ENCODE data around the gene CAMK2B. TPM values are rescaled to one million over a fixed set of nuclear protein-coding genes. Genes with fewer than 3 reads are reported as not detected.

CAMK2B gene
- total RNA-seq, 1 donor from 2014 or later, result 4.7 TPM

DNA sequence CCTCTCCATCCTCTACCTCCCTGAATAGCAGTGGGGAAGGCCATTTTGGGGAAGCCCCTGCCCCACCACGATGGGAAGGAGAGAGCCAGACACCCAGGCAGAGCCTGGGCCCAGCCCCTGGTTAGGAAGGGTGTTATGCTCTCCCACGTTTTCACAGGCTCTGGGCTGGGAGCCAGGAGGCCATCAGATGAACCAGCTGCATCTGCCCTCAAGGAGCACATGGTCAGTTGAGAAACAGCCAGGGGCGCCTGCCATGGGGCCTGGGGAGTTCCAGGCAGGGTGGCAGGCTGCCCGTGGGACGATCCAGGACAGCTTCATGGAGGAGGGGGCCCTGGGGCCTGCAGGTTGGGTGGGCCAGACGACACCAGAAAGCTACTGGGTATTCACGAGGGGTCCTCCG, 47.5 kb downstream of the CAMK2B start:
- Histone ChIP-seq H3K9ac (ENCODE audit: low read depth in 1 of 3, low read length in 3 of 3) (peak overlapping the region in 1 of 3 donors; percentile 40), H3K9me3 (ENCODE audit: control insufficient read depth in 3 of 3, low read length in 3 of 3) (no peaks in the 10 kb centered on the region), H3K27ac (ENCODE audit: low read depth, low read length) (peak overlapping the region; percentile 44), H3K27me3 (ENCODE audit: control insufficient read depth in 3 of 3, insufficient read depth in 3 of 3, low read length in 3 of 3) (no peaks in the 10 kb centered on the region), H3K4me1 (ENCODE audit: control insufficient read depth in 3 of 3, insufficient read depth in 3 of 3, low read length in 3 of 3) (peaks cover 33 to 90% (median 77%) of the 10 kb centered on the region in 3 donors), H3K36me3 (ENCODE audit: control insufficient read depth in 3 of 3, insufficient read depth in 3 of 3, low read length in 3 of 3) (no peaks in the 10 kb centered on the region), H3K4me3 (ENCODE audit: low read length in 3 of 3) (no peak overlapping the region)

DNA sequence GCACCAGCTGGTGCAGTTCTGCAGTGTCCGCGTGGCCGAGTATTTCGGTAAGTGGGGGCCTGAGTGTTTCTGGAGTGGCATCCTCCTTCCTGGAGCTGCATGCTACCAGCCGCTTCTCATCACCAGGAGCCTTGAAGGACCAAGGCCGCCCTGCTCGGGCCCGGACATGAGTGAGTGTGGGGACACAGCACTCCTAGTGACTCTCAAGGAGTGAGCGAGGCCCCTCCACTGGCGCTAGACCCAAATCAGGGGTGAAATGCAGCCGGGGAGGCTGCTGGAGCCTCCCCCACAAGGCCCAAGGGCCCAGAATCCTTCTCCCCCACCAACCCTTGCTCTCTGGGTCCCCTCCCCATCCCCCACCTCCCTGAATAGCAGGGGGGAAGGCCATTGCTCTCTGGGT, 48.0 kb downstream of the CAMK2B start:
- Histone ChIP-seq H3K4me3 (ENCODE audit: low read length in 3 of 3) (no peak overlapping the region), H3K9ac (ENCODE audit: low read depth in 1 of 3, low read length in 3 of 3) (peak overlapping the region in 1 of 3 donors; percentile 40), H3K4me1 (ENCODE audit: control insufficient read depth in 3 of 3, insufficient read depth in 3 of 3, low read length in 3 of 3) (peaks cover 32 to 90% (median 76%) of the 10 kb centered on the region in 3 donors), H3K9me3 (ENCODE audit: control insufficient read depth in 3 of 3, low read length in 3 of 3) (no peaks in the 10 kb centered on the region), H3K27ac (ENCODE audit: low read depth, low read length) (peak overlapping the region; percentile 44), H3K36me3 (ENCODE audit: control insufficient read depth in 3 of 3, insufficient read depth in 3 of 3, low read length in 3 of 3) (no peaks in the 10 kb centered on the region), H3K27me3 (ENCODE audit: control insufficient read depth in 3 of 3, insufficient read depth in 3 of 3, low read length in 3 of 3) (no peaks in the 10 kb centered on the region)

DNA sequence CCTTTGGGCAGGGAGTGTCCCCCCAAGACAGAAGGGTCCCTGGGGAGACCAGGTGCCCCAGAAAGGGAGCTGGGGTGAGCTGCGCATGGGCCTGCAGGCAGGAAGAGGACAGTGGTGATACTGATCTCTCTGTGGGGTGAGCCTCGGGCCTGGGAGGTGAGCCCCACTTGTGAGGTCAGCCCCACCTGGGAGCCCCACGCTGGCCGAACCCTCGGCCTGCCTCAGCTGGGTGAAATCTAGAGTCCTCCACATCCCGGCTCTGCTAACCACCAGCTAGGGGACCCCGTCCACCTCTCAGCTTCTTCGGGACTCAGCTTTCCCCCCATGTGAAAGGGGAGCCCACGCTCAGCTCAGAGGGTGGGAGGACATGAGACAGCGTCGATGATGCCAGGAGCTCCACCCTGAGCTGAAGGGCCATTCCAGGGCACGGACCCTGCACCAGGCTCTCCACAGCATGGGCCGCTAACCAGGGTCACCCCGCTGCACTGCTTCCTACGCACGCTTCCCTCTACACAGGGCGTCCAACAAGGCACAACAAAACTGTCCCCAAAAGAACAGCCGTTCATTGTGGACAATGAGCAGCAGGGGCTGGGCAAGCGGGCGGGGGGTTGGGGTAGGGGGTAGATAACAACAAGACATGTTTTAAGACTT, 48.7 kb downstream of the CAMK2B start:
- no peaks in the 10 kb centered on the region for H3K27me3 ChIP-seq (ENCODE audit: control insufficient read depth in 3 of 3, insufficient read depth in 3 of 3, low read length in 3 of 3)
- H3K9me3 ChIP-seq (ENCODE audit: control insufficient read depth in 3 of 3, low read length in 3 of 3), result no peaks in the 10 kb centered on the region
- H3K27ac ChIP-seq (ENCODE audit: low read depth, low read length), result no peak overlapping the region
- no peaks in the 10 kb centered on the region for H3K36me3 ChIP-seq (ENCODE audit: control insufficient read depth in 3 of 3, insufficient read depth in 3 of 3, low read length in 3 of 3)
- no peak overlapping the region for H3K4me3 ChIP-seq (ENCODE audit: low read length in 3 of 3)
- peak overlapping the region in 2 of 3 donors; percentile 14 to 54 for H3K9ac ChIP-seq (ENCODE audit: low read depth in 1 of 3, low read length in 3 of 3)
- peaks cover 31 to 88% (median 71%) of the 10 kb centered on the region in 3 donors for H3K4me1 ChIP-seq (ENCODE audit: control insufficient read depth in 3 of 3, insufficient read depth in 3 of 3, low read length in 3 of 3)

DNA sequence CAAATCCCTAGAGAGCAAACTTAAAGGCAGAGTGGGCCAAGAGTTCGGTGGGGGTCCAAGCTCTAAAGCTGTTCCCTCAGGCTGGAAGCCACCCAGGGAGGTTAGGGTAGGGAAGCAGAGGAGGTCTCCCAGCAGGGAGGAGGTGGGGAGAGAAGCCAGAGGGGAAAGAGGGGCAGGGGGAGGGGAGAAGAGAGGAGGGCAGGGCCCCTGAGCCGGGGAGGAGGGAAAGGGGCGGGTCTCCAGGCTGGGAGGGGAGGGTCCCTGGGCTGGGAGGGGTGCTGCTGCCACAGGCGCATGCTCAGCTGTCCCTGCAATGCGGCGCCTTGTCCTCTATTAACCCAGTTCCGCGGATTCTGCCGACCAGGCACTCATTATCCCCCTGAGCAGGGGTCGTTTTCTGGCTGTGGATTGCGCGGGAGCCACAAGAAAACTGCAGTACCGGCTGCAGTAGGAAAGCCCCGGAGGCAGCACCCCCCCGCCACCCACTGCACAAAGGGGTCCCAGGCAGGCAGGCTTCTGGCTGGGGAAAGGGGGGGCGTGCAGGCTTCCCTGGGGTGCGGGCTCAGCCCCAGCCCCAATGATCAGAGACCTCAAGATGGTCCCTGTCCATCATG, 49.3 kb downstream of the CAMK2B start:
- H3K27ac ChIP-seq (ENCODE audit: low read depth, low read length), result no peak overlapping the region
- peak overlapping the region in 2 of 3 donors; percentile 14 to 54 for H3K9ac ChIP-seq (ENCODE audit: low read depth in 1 of 3, low read length in 3 of 3)

DNA sequence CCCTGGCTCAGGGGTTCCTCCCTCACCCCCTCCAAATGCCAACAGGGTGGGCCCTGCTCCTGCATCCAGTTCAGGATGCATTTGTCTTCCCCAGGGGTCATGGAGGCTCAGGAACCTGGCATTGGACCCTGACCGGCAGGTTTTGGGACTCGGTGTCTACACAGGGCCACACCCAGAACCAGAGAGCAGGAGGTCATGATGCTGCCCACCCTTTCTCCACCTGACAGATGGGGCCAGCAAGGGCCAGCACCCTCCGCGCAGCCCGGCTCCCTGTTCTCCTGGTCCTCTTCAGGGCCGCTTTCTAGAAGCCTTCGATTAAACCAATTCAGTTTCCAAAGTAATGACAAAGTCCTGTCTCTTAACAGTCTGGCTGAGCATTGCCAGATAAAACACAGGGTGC, 50.2 kb downstream of the CAMK2B start:
- H3K36me3 ChIP-seq (ENCODE audit: control insufficient read depth in 3 of 3, insufficient read depth in 3 of 3, low read length in 3 of 3), result no peaks in the 10 kb centered on the region
- H3K27ac ChIP-seq (ENCODE audit: low read depth, low read length), result no peak overlapping the region
- no peak overlapping the region for H3K4me3 ChIP-seq (ENCODE audit: low read length in 3 of 3)
- peak overlapping the region in 1 of 3 donors; percentile 23 for H3K9ac ChIP-seq (ENCODE audit: low read depth in 1 of 3, low read length in 3 of 3)
- H3K9me3 ChIP-seq (ENCODE audit: control insufficient read depth in 3 of 3, low read length in 3 of 3), result no peaks in the 10 kb centered on the region
- H3K4me1 ChIP-seq (ENCODE audit: control insufficient read depth in 3 of 3, insufficient read depth in 3 of 3, low read length in 3 of 3), result peaks cover 26 to 88% (median 68%) of the 10 kb centered on the region in 3 donors
- H3K27me3 ChIP-seq (ENCODE audit: control insufficient read depth in 3 of 3, insufficient read depth in 3 of 3, low read length in 3 of 3), result no peaks in the 10 kb centered on the region

More for the DNA sequence above, 49.3 kb downstream of the CAMK2B start:
- Histone ChIP-seq H3K4me3 (ENCODE audit: low read length in 3 of 3) (no peak overlapping the region), H3K4me1 (ENCODE audit: control insufficient read depth in 3 of 3, insufficient read depth in 3 of 3, low read length in 3 of 3) (peaks cover 31 to 88% (median 71%) of the 10 kb centered on the region in 3 donors), H3K27me3 (ENCODE audit: control insufficient read depth in 3 of 3, insufficient read depth in 3 of 3, low read length in 3 of 3) (no peaks in the 10 kb centered on the region), H3K9me3 (ENCODE audit: control insufficient read depth in 3 of 3, low read length in 3 of 3) (no peaks in the 10 kb centered on the region), H3K36me3 (ENCODE audit: control insufficient read depth in 3 of 3, insufficient read depth in 3 of 3, low read length in 3 of 3) (no peaks in the 10 kb centered on the region)

DNA sequence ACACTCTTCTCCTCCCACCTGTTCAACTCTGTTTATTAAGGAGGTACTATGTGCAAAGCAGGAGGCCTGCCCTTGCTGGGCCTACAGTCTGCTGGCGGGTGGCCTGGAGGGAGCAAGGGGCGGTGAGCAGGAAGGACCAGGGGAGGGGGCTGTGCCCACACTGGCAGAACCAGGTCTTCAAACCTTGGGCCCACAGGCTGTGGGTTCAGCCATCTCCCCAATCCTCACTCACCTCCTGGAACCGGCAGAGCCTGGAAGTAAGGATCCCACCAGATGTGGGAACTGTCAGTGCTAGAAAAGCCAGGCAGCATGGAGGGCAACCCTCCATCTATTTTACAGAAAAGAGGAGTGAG, 50.8 kb downstream of the CAMK2B start:
- Histone ChIP-seq H3K27ac (ENCODE audit: low read depth, low read length) (no peak overlapping the region), H3K27me3 (ENCODE audit: control insufficient read depth in 3 of 3, insufficient read depth in 3 of 3, low read length in 3 of 3) (no peaks in the 10 kb centered on the region), H3K36me3 (ENCODE audit: control insufficient read depth in 3 of 3, insufficient read depth in 3 of 3, low read length in 3 of 3) (no peaks in the 10 kb centered on the region), H3K9ac (ENCODE audit: low read depth in 1 of 3, low read length in 3 of 3) (peak overlapping the region in 1 of 3 donors; percentile 23), H3K4me1 (ENCODE audit: control insufficient read depth in 3 of 3, insufficient read depth in 3 of 3, low read length in 3 of 3) (peaks cover 29 to 88% (median 69%) of the 10 kb centered on the region in 3 donors), H3K9me3 (ENCODE audit: control insufficient read depth in 3 of 3, low read length in 3 of 3) (no peaks in the 10 kb centered on the region), H3K4me3 (ENCODE audit: low read length in 3 of 3) (no peak overlapping the region)

DNA sequence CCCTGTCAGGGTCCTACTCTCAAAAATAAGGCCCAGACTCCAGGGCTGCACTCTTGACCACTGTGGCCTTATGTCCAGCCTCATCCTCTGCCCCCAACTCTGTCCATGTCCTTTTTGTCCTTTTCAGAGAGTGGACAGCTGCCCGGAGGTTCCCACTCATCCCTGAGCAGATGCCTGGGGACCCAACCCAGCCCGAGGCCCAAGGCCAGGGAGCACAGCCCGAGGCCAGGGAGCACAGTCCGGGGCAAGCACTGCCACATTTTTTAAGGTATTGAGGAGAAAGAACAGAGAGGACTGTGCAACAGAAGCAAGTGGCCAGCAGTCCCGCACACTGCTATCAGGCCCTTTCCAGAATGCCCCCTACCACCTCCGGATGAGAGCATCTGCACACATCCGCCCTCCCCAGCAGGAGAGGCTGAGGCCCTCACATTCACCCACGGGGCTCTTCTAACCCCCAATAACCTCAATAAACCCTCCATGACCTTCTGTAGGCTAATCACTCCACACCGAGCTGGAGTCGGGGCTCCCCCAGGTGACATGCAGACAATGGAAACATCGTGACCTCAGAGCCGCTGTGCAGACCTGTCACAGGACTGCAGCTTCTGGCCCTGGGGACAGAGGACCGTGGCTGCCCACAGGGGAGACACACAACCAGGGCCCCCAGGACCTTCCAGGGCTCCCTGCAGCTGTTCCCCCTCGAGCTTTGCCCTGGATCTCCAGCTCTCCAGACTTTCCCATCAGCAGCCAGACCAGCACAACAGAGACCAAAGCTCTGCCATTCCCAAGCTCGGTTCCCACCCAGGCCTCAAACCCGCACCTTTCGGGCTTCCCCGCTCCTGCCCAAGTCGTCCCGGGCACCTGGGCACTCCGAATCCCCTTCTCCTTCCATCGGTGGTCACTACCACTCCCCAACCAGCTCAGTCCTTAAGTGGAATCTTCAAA, 51.4 kb downstream of the CAMK2B start:
- Histone ChIP-seq H3K27me3 (ENCODE audit: control insufficient read depth in 3 of 3, insufficient read depth in 3 of 3, low read length in 3 of 3) (no peaks in the 10 kb centered on the region), H3K4me1 (ENCODE audit: control insufficient read depth in 3 of 3, insufficient read depth in 3 of 3, low read length in 3 of 3) (peaks cover 32 to 90% (median 72%) of the 10 kb centered on the region in 3 donors), H3K4me3 (ENCODE audit: low read length in 3 of 3) (no peak overlapping the region), H3K9ac (ENCODE audit: low read depth in 1 of 3, low read length in 3 of 3) (peak overlapping the region in 1 of 3 donors; percentile 33), H3K36me3 (ENCODE audit: control insufficient read depth in 3 of 3, insufficient read depth in 3 of 3, low read length in 3 of 3) (no peaks in the 10 kb centered on the region), H3K9me3 (ENCODE audit: control insufficient read depth in 3 of 3, low read length in 3 of 3) (no peaks in the 10 kb centered on the region), H3K27ac (ENCODE audit: low read depth, low read length) (no peak overlapping the region)

DNA sequence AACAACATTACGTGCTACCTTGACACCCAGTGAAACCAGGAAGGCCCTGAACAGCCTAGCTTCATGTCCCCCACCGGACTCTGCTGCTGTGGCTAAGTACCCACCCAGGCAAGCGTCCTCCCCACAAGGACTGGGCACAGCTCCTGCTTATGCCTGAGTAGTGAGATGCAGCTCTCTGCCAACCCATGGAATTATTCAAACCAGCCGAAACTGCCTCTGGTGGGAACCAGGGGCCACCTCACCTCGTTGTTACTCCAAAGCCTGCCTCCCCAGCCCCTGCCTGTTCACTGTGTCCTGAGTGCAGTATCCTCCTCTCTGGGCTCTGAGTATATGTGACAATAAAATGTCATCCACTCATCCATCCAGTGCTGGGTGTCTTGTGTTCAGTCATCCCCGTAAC, 52.4 kb downstream of the CAMK2B start:
- Histone ChIP-seq H3K36me3 (ENCODE audit: control insufficient read depth in 3 of 3, insufficient read depth in 3 of 3, low read length in 3 of 3) (no peaks in the 10 kb centered on the region), H3K9ac (ENCODE audit: low read depth in 1 of 3, low read length in 3 of 3) (no peak overlapping the region), H3K27me3 (ENCODE audit: control insufficient read depth in 3 of 3, insufficient read depth in 3 of 3, low read length in 3 of 3) (no peaks in the 10 kb centered on the region), H3K4me3 (ENCODE audit: low read length in 3 of 3) (no peak overlapping the region), H3K9me3 (ENCODE audit: control insufficient read depth in 3 of 3, low read length in 3 of 3) (no peaks in the 10 kb centered on the region), H3K4me1 (ENCODE audit: control insufficient read depth in 3 of 3, insufficient read depth in 3 of 3, low read length in 3 of 3) (peaks cover 38 to 93% (median 75%) of the 10 kb centered on the region in 3 donors), H3K27ac (ENCODE audit: low read depth, low read length) (no peak overlapping the region)

DNA sequence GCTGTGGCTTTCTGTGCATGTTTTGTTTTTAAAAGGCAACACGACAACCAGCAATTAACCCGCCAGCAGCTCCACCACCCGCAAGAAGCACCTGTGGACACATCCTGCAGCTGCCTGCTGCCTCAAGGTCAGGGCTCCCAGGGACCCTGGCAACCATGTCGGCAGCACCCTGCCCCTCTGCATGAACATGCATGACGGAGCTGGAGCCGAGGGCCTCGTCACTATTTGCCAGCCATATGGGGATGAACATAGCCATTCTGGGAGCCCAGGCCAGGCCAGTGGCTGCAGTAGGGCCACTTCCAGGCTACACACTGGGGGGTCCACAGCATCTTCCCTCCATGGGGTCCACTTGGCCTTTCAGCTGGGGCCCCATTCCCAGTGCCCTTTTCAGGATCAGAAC, 52.9 kb downstream of the CAMK2B start:
- Histone ChIP-seq H3K27ac (ENCODE audit: low read depth, low read length) (no peak overlapping the region), H3K36me3 (ENCODE audit: control insufficient read depth in 3 of 3, insufficient read depth in 3 of 3, low read length in 3 of 3) (no peaks in the 10 kb centered on the region)

More for the DNA sequence above, 52.9 kb downstream of the CAMK2B start:
- H3K9me3 ChIP-seq (ENCODE audit: control insufficient read depth in 3 of 3, low read length in 3 of 3), result no peaks in the 10 kb centered on the region
- H3K9ac ChIP-seq (ENCODE audit: low read depth in 1 of 3, low read length in 3 of 3), result peak overlapping the region in 1 of 3 donors; percentile 8
- no peak overlapping the region for H3K4me3 ChIP-seq (ENCODE audit: low read length in 3 of 3)
- peaks cover 39 to 91% (median 74%) of the 10 kb centered on the region in 3 donors for H3K4me1 ChIP-seq (ENCODE audit: control insufficient read depth in 3 of 3, insufficient read depth in 3 of 3, low read length in 3 of 3)
- no peaks in the 10 kb centered on the region for H3K27me3 ChIP-seq (ENCODE audit: control insufficient read depth in 3 of 3, insufficient read depth in 3 of 3, low read length in 3 of 3)

Data from skeletal muscle tissue (tissue), 4 donors.